Measurements from ENCODE around the gene MANF.

MANF gene

DNA sequence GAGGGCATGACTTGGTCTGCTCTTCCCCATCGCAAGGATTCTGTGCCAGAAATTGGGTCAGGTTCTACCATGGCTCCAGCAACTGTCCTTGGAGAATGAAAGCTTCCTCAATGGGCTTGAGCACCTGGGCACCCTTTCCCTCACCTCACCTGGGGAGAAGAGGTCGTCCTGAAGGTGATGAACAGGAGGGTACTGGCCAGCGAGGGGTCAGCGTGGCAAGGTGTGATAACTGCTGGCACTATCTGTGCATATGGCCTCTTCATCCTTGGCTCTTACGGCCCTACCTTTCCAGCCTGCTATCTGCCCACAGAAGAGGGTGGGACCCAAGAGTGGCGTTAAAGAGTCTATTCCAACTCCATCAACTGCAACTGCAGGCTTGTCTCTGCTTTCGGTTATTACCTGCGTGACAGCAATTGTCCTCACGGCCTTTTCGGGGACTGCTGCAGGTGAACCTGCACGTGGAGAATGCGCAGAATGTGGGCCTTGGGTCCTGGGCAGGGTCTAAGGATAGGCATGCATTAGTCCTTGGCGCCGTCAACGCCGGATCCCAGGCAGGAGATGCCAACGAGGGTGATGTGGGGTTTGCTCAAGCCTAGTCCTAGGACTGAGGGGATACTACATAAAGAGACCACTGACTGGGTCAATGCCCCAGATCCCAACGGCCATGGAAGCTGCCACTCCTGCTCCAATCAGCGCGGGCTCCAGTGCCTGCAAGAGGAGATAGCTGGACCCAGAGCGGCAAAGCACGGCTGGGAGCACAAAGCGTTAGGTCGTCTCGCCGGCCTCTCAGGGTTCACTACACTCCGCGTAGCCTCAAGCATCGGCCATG is 5.4 kb downstream of the MANF start:
- H3K4me3 ChIP-seq (ENCODE audit: low read depth, low read length), result peak overlapping the region; percentile 42
- TF ChIP-seq, protein P1, sequence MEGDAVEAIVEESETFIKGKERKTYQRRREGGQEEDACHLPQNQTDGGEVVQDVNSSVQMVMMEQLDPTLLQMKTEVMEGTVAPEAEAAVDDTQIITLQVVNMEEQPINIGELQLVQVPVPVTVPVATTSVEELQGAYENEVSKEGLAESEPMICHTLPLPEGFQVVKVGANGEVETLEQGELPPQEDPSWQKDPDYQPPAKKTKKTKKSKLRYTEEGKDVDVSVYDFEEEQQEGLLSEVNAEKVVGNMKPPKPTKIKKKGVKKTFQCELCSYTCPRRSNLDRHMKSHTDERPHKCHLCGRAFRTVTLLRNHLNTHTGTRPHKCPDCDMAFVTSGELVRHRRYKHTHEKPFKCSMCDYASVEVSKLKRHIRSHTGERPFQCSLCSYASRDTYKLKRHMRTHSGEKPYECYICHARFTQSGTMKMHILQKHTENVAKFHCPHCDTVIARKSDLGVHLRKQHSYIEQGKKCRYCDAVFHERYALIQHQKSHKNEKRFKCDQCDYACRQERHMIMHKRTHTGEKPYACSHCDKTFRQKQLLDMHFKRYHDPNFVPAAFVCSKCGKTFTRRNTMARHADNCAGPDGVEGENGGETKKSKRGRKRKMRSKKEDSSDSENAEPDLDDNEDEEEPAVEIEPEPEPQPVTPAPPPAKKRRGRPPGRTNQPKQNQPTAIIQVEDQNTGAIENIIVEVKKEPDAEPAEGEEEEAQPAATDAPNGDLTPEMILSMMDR (IDR thresholded peaks at IDR 0.05; ENCODE audit: low read depth, low read length), result peak; percentile 80

- TF ChIP-seq, protein P1 (IDR thresholded peaks at IDR 0.05; ENCODE audit: low read depth, low read length), result no peak
- peak within 1 kb of the TSS; percentile 72 for H3K4me3 ChIP-seq (ENCODE audit: low read depth, low read length)
Measured at GRCh38 chr3:51391075-51391565, 6.0 kb downstream of the MANF start, which contains the start of gene RBM15B. RBM15B (plus strand) TSS chr3:51391285; CDS start chr3:51391400, 115 bp downstream.

DNA sequence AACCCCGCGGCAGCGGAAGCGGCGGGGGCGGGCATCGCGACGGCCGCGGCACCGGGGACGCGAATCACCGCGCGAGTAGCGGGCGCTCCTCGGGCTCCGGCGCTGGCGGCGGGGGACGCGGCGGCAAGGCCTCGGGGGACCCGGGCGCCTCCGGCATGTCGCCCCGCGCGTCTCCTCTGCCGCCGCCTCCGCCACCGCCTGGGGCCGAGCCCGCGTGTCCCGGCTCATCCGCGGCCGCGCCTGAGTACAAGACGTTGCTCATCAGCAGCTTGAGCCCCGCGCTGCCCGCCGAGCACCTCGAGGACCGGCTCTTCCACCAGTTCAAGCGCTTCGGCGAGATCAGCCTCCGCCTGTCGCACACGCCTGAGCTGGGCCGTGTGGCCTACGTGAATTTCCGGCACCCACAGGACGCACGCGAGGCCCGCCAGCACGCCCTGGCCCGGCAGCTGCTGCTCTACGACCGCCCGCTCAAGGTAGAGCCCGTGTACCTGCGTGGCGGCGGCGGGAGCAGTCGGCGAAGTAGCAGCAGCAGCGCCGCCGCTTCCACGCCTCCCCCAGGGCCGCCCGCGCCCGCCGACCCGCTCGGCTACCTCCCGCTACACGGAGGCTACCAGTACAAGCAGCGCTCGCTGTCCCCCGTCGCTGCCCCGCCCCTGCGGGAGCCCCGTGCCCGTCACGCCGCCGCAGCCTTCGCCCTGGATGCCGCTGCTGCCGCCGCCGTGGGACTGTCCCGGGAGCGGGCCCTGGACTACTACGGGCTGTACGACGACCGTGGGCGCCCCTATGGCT is 6.7 kb downstream of the MANF start:
- TF ChIP-seq, protein P1 (IDR thresholded peaks at IDR 0.05; ENCODE audit: low read depth, low read length), result no peak
- H3K4me3 ChIP-seq (ENCODE audit: low read depth, low read length), result peak overlapping the region; percentile 72

GRCh38 chr3:51392355-51393133 is 7.5 kb downstream of the MANF start:
- TF ChIP-seq, protein P1 (IDR thresholded peaks at IDR 0.05; ENCODE audit: low read depth, low read length), result no peak; the same call in 1 of the 2 replicates

GRCh38 chr3:51393134-51393495 is 8.0 kb downstream of the MANF start:
- TF ChIP-seq, protein P1 (IDR thresholded peaks at IDR 0.05; ENCODE audit: low read depth, low read length), result no peak
- H3K4me3 ChIP-seq (ENCODE audit: low read depth, low read length), result no peak overlapping the region

More at GRCh38 chr3:51392355-51393133, 7.5 kb downstream of the MANF start:
- peak overlapping the region; percentile 72 for H3K4me3 ChIP-seq (ENCODE audit: low read depth, low read length)

DNA sequence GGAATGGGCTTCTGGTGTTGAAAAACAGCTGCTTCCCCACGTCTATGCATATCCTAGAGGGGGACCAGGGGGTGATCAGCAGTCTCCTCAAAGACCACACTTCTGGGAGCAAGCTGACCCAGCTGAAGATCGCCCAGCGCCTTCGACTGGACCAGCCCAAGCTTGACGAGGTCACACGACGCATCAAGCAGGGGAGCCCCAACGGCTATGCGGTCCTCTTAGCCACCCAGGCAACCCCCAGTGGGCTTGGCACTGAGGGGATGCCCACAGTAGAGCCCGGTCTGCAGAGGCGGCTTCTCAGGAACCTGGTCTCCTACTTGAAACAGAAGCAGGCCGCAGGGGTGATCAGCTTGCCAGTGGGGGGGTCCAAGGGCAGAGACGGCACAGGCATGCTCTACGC is 8.5 kb downstream of the MANF start:
- TF ChIP-seq, protein P1 (IDR thresholded peaks at IDR 0.05; ENCODE audit: low read depth, low read length), result no peak
- no peak overlapping the region for H3K4me3 ChIP-seq (ENCODE audit: low read depth, low read length)
